Suprapubic skin (tissue), 3 donors: Measurements from ENCODE around the gene SLC6A6.

ENCODE experiments used
- CTCF ChIP-seq, 2 donors: fragments of 200-600 bp in 1 of 2; fragments of 450-650 bp in 1 of 2; sonication (generic) in 1 of 2; IDR thresholded peaks; one replicate each; pipeline ENCODE4 v1.5.1; 2016 to 2019; ENCODE audit warnings: antibody characterized with exemption in 2 of 2, mild to moderate bottlenecking in 1 of 2, moderate library complexity in 1 of 2
- EP300 ChIP-seq: sonication (generic); formaldehyde crosslinking; IDR thresholded peaks from one replicate; pipeline ENCODE4 v1.6.1; 2017; ENCODE audit warnings: antibody characterized with exemption
- POLR2A ChIP-seq, 2 donors: fragments of 450-650 bp; IDR thresholded peaks; one replicate each; pipeline ENCODE4 v1.6.1; 2017; ENCODE audit warnings: antibody characterized with exemption in 2 of 2, mild to moderate bottlenecking in 2 of 2, moderate library complexity in 2 of 2

GRCh38 chr3:14397940-14398796 lies 4.2 kb upstream of the SLC6A6 start:
- TF ChIP-seq POLR2A (IDR thresholded peaks at IDR 0.05) (no peak), CTCF (IDR thresholded peaks at IDR 0.05) (no peak), EP300 (no peak)
